C4-2B (cell line): ENCODE data around the gene FKBP1B.
"Not testable (repeated sequence)": the region's sequence is repeated elsewhere in the genome, so short reads cannot be mapped to it uniquely, and the experiment has no call there.

ENCODE experiments used
- H3K27ac ChIP-seq: fragments of 450-650 bp; 2 replicates; pipeline ENCODE4 v1.5.1; 2017
- CTCF ChIP-seq: fragments of 450-650 bp; conservative IDR thresholded peaks from 2 replicates; pipeline ENCODE4 v1.5.1; 2017; ENCODE audit warnings: mild to moderate bottlenecking
- ZFX ChIP-seq: fragments of 450-650 bp; IDR thresholded peaks from 2 replicates; pipeline ENCODE4 v1.6.1; 2017

Gene FKBP1B

GRCh38 chr2:24024996-24025663 lies 24.4 kb upstream of the FKBP1B start:
- no peak overlapping the region for H3K27ac ChIP-seq
- TF ChIP-seq CTCF (no peak), ZFX (no peak)

GRCh38 chr2:24026233-24026632 lies 23.3 kb upstream of the FKBP1B start:
- no peak overlapping the region for H3K27ac ChIP-seq
- no peak for TF ChIP-seq ZFX
- TF ChIP-seq CTCF = no peak

GRCh38 chr2:24038786-24039499 lies 10.6 kb upstream of the FKBP1B start:
- no peak for TF ChIP-seq CTCF
- no peak for TF ChIP-seq ZFX
- H3K27ac ChIP-seq = no peak overlapping the region

- no peak overlapping the region for H3K27ac ChIP-seq
- TF ChIP-seq CTCF (no peak), ZFX (no peak)
Observed at GRCh38 chr2:24040511-24040910, 9.0 kb upstream of the FKBP1B start.

- H3K27ac ChIP-seq = not testable (repeated sequence)
Observed at GRCh38 chr2:24043133-24043532, 6.4 kb upstream of the FKBP1B start.

GRCh38 chr2:24045511-24046508 lies 3.7 kb upstream of the FKBP1B start:
- no peak overlapping the region for H3K27ac ChIP-seq
- TF ChIP-seq CTCF = no peak
- no peak for TF ChIP-seq ZFX

GRCh38 chr2:24046599-24046929 lies 3.0 kb upstream of the FKBP1B start:
- TF ChIP-seq ZFX (no peak), CTCF (no peak)
- H3K27ac ChIP-seq = no peak overlapping the region; the same call in 1 of the 2 replicates
